ENCODE measurements around the gene TPCN1. TPM values are rescaled to one million over a fixed set of nuclear protein-coding genes. Genes with fewer than 3 reads are reported as not detected.
A peak's percentile ranks its signal among the peaks of the same experiment; 100 is the strongest.

The TPCN1 gene
- total RNA-seq, 1 donor from 2014 or later = 7.9 TPM

- Mint-ChIP-seq H3K4me3 (ENCODE audit: unreplicated experiment) (peak overlapping the region; percentile 49), H3K36me3 (ENCODE audit: unreplicated experiment) (peaks cover 4% of the 10 kb centered on the region), H3K27ac (ENCODE audit: unreplicated experiment) (no peak overlapping the region), H3K27me3 (ENCODE audit: unreplicated experiment) (peaks cover 3% of the 10 kb centered on the region), H3K4me1 (ENCODE audit: low read depth, unreplicated experiment) (peaks cover 15% of the 10 kb centered on the region), H3K9me3 (ENCODE audit: unreplicated experiment) (peaks cover 4% of the 10 kb centered on the region)
- peak; percentile 34 for DNase-seq
- no peak for TF ChIP-seq CTCF (IDR thresholded peaks at IDR 0.05; ENCODE audit: partially characterized antibody, unreplicated experiment)
Measured at GRCh38 chr12:113232840-113233585, 11.7 kb downstream of the TPCN1 start.

- H3K36me3 Mint-ChIP-seq (ENCODE audit: unreplicated experiment) = peaks cover 4% of the 10 kb centered on the region
- peaks cover 15% of the 10 kb centered on the region for H3K4me1 Mint-ChIP-seq (ENCODE audit: low read depth, unreplicated experiment)
- H3K27me3 Mint-ChIP-seq (ENCODE audit: unreplicated experiment) = peaks cover 3% of the 10 kb centered on the region
- H3K9me3 Mint-ChIP-seq (ENCODE audit: unreplicated experiment) = peaks cover 4% of the 10 kb centered on the region
- DNase-seq = no peak
- no peak overlapping the region for H3K4me3 Mint-ChIP-seq (ENCODE audit: unreplicated experiment)
- no peak for TF ChIP-seq CTCF (IDR thresholded peaks at IDR 0.05; ENCODE audit: partially characterized antibody, unreplicated experiment)
- H3K27ac Mint-ChIP-seq (ENCODE audit: unreplicated experiment) = no peak overlapping the region
Measured at GRCh38 chr12:113233967-113234366, 12.7 kb downstream of the TPCN1 start.

- Mint-ChIP-seq H3K4me3 (ENCODE audit: unreplicated experiment) (no peak overlapping the region), H3K36me3 (ENCODE audit: unreplicated experiment) (peaks cover 4% of the 10 kb centered on the region), H3K27ac (ENCODE audit: unreplicated experiment) (no peak overlapping the region), H3K4me1 (ENCODE audit: low read depth, unreplicated experiment) (peaks cover 19% of the 10 kb centered on the region), H3K9me3 (ENCODE audit: unreplicated experiment) (peaks cover 4% of the 10 kb centered on the region), H3K27me3 (ENCODE audit: unreplicated experiment) (peaks cover 3% of the 10 kb centered on the region)
- no peak for TF ChIP-seq CTCF (IDR thresholded peaks at IDR 0.05; ENCODE audit: partially characterized antibody, unreplicated experiment)
- no peak for DNase-seq
Measured at GRCh38 chr12:113234483-113234882, 13.2 kb downstream of the TPCN1 start.

GRCh38 chr12:113235976-113236375 is 14.7 kb downstream of the TPCN1 start:
- peaks cover 3% of the 10 kb centered on the region for H3K27me3 Mint-ChIP-seq (ENCODE audit: unreplicated experiment)
- no peak overlapping the region for H3K27ac Mint-ChIP-seq (ENCODE audit: unreplicated experiment)

More at GRCh38 chr12:113235976-113236375, 14.7 kb downstream of the TPCN1 start:
- no peaks in the 10 kb centered on the region for H3K36me3 Mint-ChIP-seq (ENCODE audit: unreplicated experiment)
- peaks cover 4% of the 10 kb centered on the region for H3K9me3 Mint-ChIP-seq (ENCODE audit: unreplicated experiment)
- no peak for DNase-seq
- no peak overlapping the region for H3K4me3 Mint-ChIP-seq (ENCODE audit: unreplicated experiment)
- H3K4me1 Mint-ChIP-seq (ENCODE audit: low read depth, unreplicated experiment) = peaks cover 31% of the 10 kb centered on the region
- TF ChIP-seq CTCF (IDR thresholded peaks at IDR 0.05; ENCODE audit: partially characterized antibody, unreplicated experiment) = no peak
